H1 (cell line): Measurements from ENCODE around the gene SMS. TPM values are rescaled to one million over a fixed set of nuclear protein-coding genes. Genes with fewer than 3 reads are reported as not detected.

Source experiments
- CTCF ChIP-seq, 3 experiments: IDR thresholded peaks; 1 replicate in 2 of 3; 2 replicates in 1 of 3; pipeline versions ENCODE4 v1.5.1 to v1.6.1; 2011; ENCODE audit warnings: low read length in 3 of 3, mild to moderate bottlenecking in 3 of 3, inconsistent platforms in 2 of 3, low read depth in 1 of 3, moderate library complexity in 1 of 3; ENCODE audit not compliant: insufficient read depth in 1 of 3; ENCODE audit errors: control extremely low read depth in 1 of 3
- TCF12 ChIP-seq: IDR thresholded peaks from 2 replicates; pipeline ENCODE4 v1.6.1; 2011; ENCODE audit warnings: low read depth, mild to moderate bottlenecking, low read length
- polyA plus RNA-seq, 7 experiments: library from polyadenylated mRNA; depleted of rRNA in 3 of 7; stranded (reverse) in 5 of 7; unstranded in 2 of 7; fragments of >200 nt in 5 of 7; fragments of 200-250 nt in 2 of 7; gene quantifications; 1 replicate in 5 of 7; 2 replicates in 1 of 7; 4 replicates in 1 of 7; pipeline versions ENCODE4 v1.2.1 to v1.2.3, GENCODE V29; 2011 to 2013; ENCODE audit warnings: missing spikeins in 2 of 7, mixed read lengths in 2 of 7
- total RNA-seq: library from RNA; stranded (reverse); fragmentation: NEBNext Ultra II Directional; extraction: Animal tissue kit (Norgen Biotek cat#: 25700); gene quantifications from 2 replicates; pipeline ENCODE4 v1.2.1, GENCODE V29; 2021

SMS gene
- total and polyA plus RNA-seq, 2 of the 8 experiments (the other 6 are each of a cell fraction or from before 2014, with no cell fraction given), result 66.3 to 256 TPM

DNA sequence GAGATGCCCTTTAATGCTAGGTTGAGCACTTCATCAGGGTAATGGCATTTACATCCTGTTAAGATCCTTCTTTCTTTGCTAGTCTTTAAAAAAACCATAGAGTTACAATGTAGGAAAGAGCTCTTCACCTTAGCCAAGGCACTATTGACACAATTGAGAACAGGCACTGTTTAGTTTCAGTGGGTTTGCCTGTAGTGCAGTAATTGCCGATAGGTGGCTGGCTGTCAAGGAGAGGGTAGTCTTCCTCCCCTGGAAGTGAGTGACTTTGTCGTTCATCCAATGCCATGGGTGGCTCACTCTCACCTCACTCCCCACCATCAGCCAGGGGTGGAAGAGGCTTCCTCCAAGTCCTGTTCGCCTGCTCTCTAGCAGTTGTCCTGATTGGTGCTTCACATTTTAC lies 34.7 kb downstream of the SMS start (continued):
- TF ChIP-seq CTCF (IDR thresholded peaks at IDR 0.05; ENCODE audit: control extremely low read depth in 1 of 3, insufficient read depth in 1 of 3, low read depth in 1 of 3, low read length in 3 of 3) (no peak), TCF12 (no peak)
- TF ChIP-seq, all 59 proteins: peak for 0
